CD14-positive monocyte (primary cell): Measurements from ENCODE around the gene TMPRSS12. TPM values are rescaled to one million over a fixed set of nuclear protein-coding genes. Genes with fewer than 3 reads are reported as not detected.
A peak's percentile ranks its signal among the peaks of the same experiment; 100 is the strongest.

ENCODE experiments used
- DNase-seq, 3 donors: peaks; one replicate each; pipeline ENCODE4 v3.0.0-alpha.2; 2011 to 2022
- H2AFZ ChIP-seq: 2 replicates; pipeline ENCODE4 v1.6.0; 2012; ENCODE audit warnings: mild to moderate bottlenecking, low read depth, low read length, inconsistent platforms; ENCODE audit not compliant: insufficient read depth, poor library complexity, severe bottlenecking
- H3K27ac ChIP-seq, 2 donors: 1 replicate in 1 of 2; 2 replicates in 1 of 2; pipeline ENCODE4 v1.5.1; 2012 to 2013; ENCODE audit warnings: low read length in 2 of 2, control low read depth in 1 of 2, inconsistent platforms in 1 of 2, low read depth in 1 of 2, mild to moderate bottlenecking in 1 of 2
- H3K27me3 ChIP-seq, 2 donors: one replicate each; pipeline versions ENCODE4 v1.6.0 to v1.6.1; 2011 to 2013; ENCODE audit warnings: low read length in 2 of 2; ENCODE audit not compliant: control insufficient read depth in 2 of 2, insufficient read depth in 2 of 2
- H3K36me3 ChIP-seq, 2 donors: replicated peaks in 1 of 2; 1 replicate in 1 of 2; 2 replicates in 1 of 2; pipeline versions ENCODE4 v1.5.1 to v1.6.1; 2012 to 2013; ENCODE audit warnings: low read length in 2 of 2, control low read depth in 1 of 2, inconsistent platforms in 1 of 2, mild to moderate bottlenecking in 1 of 2; ENCODE audit not compliant: insufficient read depth in 2 of 2, control insufficient read depth in 1 of 2
- H3K4me1 ChIP-seq, 2 donors: 1 replicate in 1 of 2; 2 replicates in 1 of 2; pipeline versions ENCODE4 v1.5.1 to v1.6.1; 2012 to 2013; ENCODE audit warnings: low read length in 2 of 2, control low read depth in 1 of 2, inconsistent platforms in 1 of 2, mild to moderate bottlenecking in 1 of 2, moderate library complexity in 1 of 2; ENCODE audit not compliant: insufficient read depth in 2 of 2, control insufficient read depth in 1 of 2
- H3K4me2 ChIP-seq: replicated peaks from 2 replicates; pipeline ENCODE3; 2012; ENCODE audit warnings: low read length, moderate library complexity, mild to moderate bottlenecking; ENCODE audit not compliant: poor library complexity, severe bottlenecking; ENCODE audit errors: extremely low read depth
- H3K4me3 ChIP-seq, 3 experiments: fragments of 200-600 bp in 1 of 3; sonication (generic) in 1 of 3; replicated peaks in 1 of 3; 1 replicate in 2 of 3; 2 replicates in 1 of 3; pipeline ENCODE4 v1.5.1; 2011 to 2013; ENCODE audit warnings: low read length in 3 of 3, mild to moderate bottlenecking in 3 of 3, control low read depth in 2 of 3, low read depth in 2 of 3, inconsistent platforms in 1 of 3, moderate library complexity in 1 of 3
- H3K79me2 ChIP-seq: 2 replicates; pipeline ENCODE4 v1.6.0; 2012; ENCODE audit warnings: mild to moderate bottlenecking, control low read depth, inconsistent platforms, low read length, moderate library complexity; ENCODE audit not compliant: insufficient read depth
- H3K9ac ChIP-seq: 2 replicates; pipeline ENCODE4 v1.6.0; 2017; ENCODE audit warnings: low read length, mild to moderate bottlenecking; ENCODE audit not compliant: insufficient read depth, poor library complexity, severe bottlenecking
- H3K9me3 ChIP-seq, 2 donors: replicated peaks in 1 of 2; 1 replicate in 1 of 2; 2 replicates in 1 of 2; pipeline versions ENCODE4 v1.5.1 to v1.6.1; 2012 to 2013; ENCODE audit warnings: low read length in 2 of 2, control low read depth in 1 of 2; ENCODE audit not compliant: control insufficient read depth in 1 of 2, insufficient read depth in 1 of 2
- H4K20me1 ChIP-seq: 2 replicates; pipeline ENCODE4 v1.6.0; 2012; ENCODE audit warnings: mild to moderate bottlenecking, low read length, control low read depth, moderate library complexity; ENCODE audit not compliant: insufficient read depth
- H3K27ac Mint-ChIP-seq, 7 donors: one replicate each; pipeline ENCODE4 v1.8.0; 2020; ENCODE audit warnings: mild to moderate bottlenecking in 7 of 7, mixed read lengths in 7 of 7, moderate library complexity in 6 of 7, inconsistent platforms in 2 of 7
- H3K27me3 Mint-ChIP-seq, 3 donors: one replicate each; pipeline ENCODE4 v1.8.0; 2021 to 2022; ENCODE audit warnings: low read depth in 3 of 3, mild to moderate bottlenecking in 3 of 3, mixed read lengths in 3 of 3, moderate library complexity in 3 of 3, inconsistent platforms in 1 of 3
- H3K36me3 Mint-ChIP-seq, 2 donors: one replicate each; pipeline ENCODE4 v1.8.0; 2020; ENCODE audit warnings: mixed read lengths in 2 of 2, inconsistent platforms in 1 of 2, mild to moderate bottlenecking in 1 of 2
- H3K4me1 Mint-ChIP-seq: one replicate; pipeline ENCODE4 v1.8.0; 2020; ENCODE audit warnings: mild to moderate bottlenecking, mixed read lengths
- H3K4me3 Mint-ChIP-seq, 2 donors: one replicate each; pipeline ENCODE4 v1.8.0; 2020; ENCODE audit warnings: mild to moderate bottlenecking in 2 of 2, mixed read lengths in 2 of 2, moderate library complexity in 1 of 2
- H3K9me3 Mint-ChIP-seq, 7 donors: one replicate each; pipeline ENCODE4 v1.8.0; 2020 to 2022; ENCODE audit warnings: mixed read lengths in 7 of 7, mild to moderate bottlenecking in 6 of 7, moderate library complexity in 6 of 7, inconsistent platforms in 2 of 7
- WGBS: methylation state at CpG from one replicate; pipeline ENCODE4 v1.1.5; 2013; ENCODE audit warnings: missing lambda C conversion rate; ENCODE audit not compliant: insufficient coverage; 5-methylcytosine and 5-hydroxymethylcytosine counted together
- intact Hi-C, 2 donors: fragments of 100-400 bp; cut with micrococcal nuclease; formaldehyde crosslinking; loops; one replicate each; pipeline versions ENCODE4 v1.15.0 to v1.15.1; 2023
- polyA plus RNA-seq, 3 donors: library from polyadenylated mRNA; depleted of rRNA in 1 of 3; unstranded in 2 of 3; stranded (reverse) in 1 of 3; fragments of 300-500 nt in 2 of 3; fragments of >200 nt in 1 of 3; fragmentation: Illumina TruSeq in 2 of 3; gene quantifications; 1 replicate in 2 of 3; 2 replicates in 1 of 3; pipeline ENCODE4 v1.2.3, GENCODE V29; 2012 to 2021
- TF ChIP-seq, protein P1 (sequence below): fragments of 200-600 bp; IDR thresholded peaks from one replicate; pipeline ENCODE4 v1.8.0; 2022; ENCODE audit warnings: antibody characterized with exemption, mild to moderate bottlenecking

The TMPRSS12 gene
- polyA plus RNA-seq, 3 donors: not detected

DNA sequence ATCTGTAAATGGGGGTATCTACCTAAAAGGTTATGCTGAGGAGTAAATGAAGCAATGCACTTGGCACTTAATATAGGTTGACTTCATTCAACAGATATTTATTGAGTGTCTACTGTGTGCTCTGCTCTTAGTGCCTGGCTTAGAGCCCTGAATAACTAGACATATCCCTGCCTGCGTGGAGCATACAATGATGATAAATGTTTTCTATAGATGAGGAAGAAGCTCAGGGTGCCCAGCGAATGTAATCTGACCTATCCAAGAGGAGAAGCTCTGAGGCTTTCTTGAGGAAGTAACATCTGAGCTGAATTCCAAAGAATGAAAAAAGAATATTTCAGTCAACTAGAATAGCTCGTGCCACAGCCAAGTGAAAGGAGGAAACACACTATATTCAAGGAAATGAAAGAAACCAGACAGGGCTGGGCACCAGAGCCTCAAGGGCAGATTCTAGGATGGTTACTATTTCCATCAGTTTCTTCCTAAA, 91.7 kb downstream of the TMPRSS12 start:
- DNase-seq: peak; percentile 33 to 61 (median 54)
- Mint-ChIP-seq H3K36me3 (peaks cover 26 to 43% of the 10 kb centered on the region in 2 donors), H3K27ac (peak overlapping the region; percentile 76 to 91 (median 87)), H3K4me3 (peak overlapping the region; percentile 63 to 81), H3K9me3 (peaks cover 6 to 12% (median 7%) of the 10 kb centered on the region in 7 donors), H3K4me1 (peaks cover 60% of the 10 kb centered on the region), H3K27me3 (no peaks in the 10 kb centered on the region)
- WGBS: 0% methylated on average over 2 of the region's 3 CpGs
- Histone ChIP-seq H3K4me2 (peak overlapping the region; percentile 67), H3K4me1 (peaks cover 45 to 59% of the 10 kb centered on the region in 2 donors), H3K27me3 (no peaks in the 10 kb centered on the region), H3K4me3 (peak overlapping the region in 2 of 3 experiments; percentile 33 to 63), H3K27ac (peak overlapping the region in 1 of 2 donors; percentile 77), H3K9me3 (peaks cover 12 to 15% of the 10 kb centered on the region in 2 donors), H2AFZ (no peak overlapping the region), H3K9ac (no peak overlapping the region), H4K20me1 (peaks cover 35% of the 10 kb centered on the region), H3K36me3 (peaks cover 17 to 45% of the 10 kb centered on the region in 2 donors), H3K79me2 (peaks cover 54% of the 10 kb centered on the region)
- intact Hi-C loops: no loop called here
- TF ChIP-seq, protein P1, sequence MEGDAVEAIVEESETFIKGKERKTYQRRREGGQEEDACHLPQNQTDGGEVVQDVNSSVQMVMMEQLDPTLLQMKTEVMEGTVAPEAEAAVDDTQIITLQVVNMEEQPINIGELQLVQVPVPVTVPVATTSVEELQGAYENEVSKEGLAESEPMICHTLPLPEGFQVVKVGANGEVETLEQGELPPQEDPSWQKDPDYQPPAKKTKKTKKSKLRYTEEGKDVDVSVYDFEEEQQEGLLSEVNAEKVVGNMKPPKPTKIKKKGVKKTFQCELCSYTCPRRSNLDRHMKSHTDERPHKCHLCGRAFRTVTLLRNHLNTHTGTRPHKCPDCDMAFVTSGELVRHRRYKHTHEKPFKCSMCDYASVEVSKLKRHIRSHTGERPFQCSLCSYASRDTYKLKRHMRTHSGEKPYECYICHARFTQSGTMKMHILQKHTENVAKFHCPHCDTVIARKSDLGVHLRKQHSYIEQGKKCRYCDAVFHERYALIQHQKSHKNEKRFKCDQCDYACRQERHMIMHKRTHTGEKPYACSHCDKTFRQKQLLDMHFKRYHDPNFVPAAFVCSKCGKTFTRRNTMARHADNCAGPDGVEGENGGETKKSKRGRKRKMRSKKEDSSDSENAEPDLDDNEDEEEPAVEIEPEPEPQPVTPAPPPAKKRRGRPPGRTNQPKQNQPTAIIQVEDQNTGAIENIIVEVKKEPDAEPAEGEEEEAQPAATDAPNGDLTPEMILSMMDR: no peak

DNA sequence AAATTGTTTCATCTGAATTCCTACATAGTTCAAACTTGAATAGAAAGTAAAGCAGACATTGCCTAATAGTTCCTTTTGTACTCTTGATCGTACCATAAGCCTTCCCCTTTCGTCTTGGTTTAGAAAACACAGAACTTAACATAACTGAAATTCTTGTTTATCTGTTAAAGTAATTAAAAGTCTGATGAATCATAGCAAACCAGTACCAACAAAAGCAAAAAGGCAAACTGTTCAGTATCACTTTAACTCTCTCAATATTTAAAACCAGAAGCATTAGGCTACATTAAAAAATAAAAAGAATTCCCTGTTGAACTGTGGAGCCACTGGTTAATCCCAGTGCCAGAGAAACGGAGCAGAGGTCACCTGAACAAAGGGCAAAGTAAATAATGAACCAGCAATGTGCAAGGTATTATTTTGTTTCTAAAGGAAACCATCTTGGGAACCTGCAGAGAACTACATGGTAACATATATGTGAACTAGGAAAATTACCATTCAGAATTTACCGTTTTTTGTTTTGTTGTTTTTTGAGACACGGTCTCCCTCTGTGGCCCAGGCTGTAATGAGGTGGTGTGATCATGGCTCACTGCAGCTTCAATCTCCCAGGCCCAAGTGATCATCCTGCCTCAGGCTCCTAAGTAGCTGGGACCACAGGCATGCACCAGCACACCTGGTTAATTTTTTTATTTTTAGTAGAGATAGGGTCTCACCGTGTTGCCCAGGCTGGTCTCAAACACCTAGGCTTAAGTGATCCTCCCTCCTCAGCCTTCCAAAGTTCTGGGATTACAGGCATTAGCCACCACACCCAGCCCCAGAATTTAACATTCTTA, 92.5 kb downstream of the TMPRSS12 start:
- Histone ChIP-seq H3K4me1 (peaks cover 45 to 59% of the 10 kb centered on the region in 2 donors), H3K79me2 (peaks cover 46% of the 10 kb centered on the region), H3K9me3 (peaks cover 12 to 15% of the 10 kb centered on the region in 2 donors), H3K4me2 (peak overlapping the region; percentile 67), H2AFZ (no peak overlapping the region), H3K27ac (peak overlapping the region; percentile 44 to 77), H3K9ac (peak overlapping the region; percentile 19), H3K4me3 (peak overlapping the region in 2 of 3 experiments; percentile 33 to 63), H4K20me1 (peaks cover 27% of the 10 kb centered on the region), H3K27me3 (no peaks in the 10 kb centered on the region), H3K36me3 (peaks cover 10 to 37% of the 10 kb centered on the region in 2 donors)
- WGBS: no CpG with 5 or more reads among the region's 6 CpGs
- peak overlapping the region; percentile 63 to 81 for H3K4me3 Mint-ChIP-seq
- H3K27me3 Mint-ChIP-seq: no peaks in the 10 kb centered on the region
- peak overlapping the region; percentile 76 to 91 (median 87) for H3K27ac Mint-ChIP-seq
- intact Hi-C loops: no loop called here
- peak in 2 of 3 donors; percentile 31 to 61 for DNase-seq
- peaks cover 18 to 37% of the 10 kb centered on the region in 2 donors for H3K36me3 Mint-ChIP-seq
- peaks cover 58% of the 10 kb centered on the region for H3K4me1 Mint-ChIP-seq
- TF ChIP-seq, protein P1: no peak
- H3K9me3 Mint-ChIP-seq: peaks cover 6 to 12% (median 7%) of the 10 kb centered on the region in 7 donors
